GM12892 (cell line): ENCODE measurements around the gene SOX9.

Source experiments
- POLR2A ChIP-seq: IDR thresholded peaks from 2 replicates; pipeline ENCODE4 v1.6.1; 2011; ENCODE audit warnings: low read depth, low read length, control low read depth
- POLR2AphosphoS5 ChIP-seq: IDR thresholded peaks from 2 replicates; pipeline ENCODE4 v1.6.1; 2011; ENCODE audit warnings: low read depth, low read length, control low read depth
- TAF1 ChIP-seq: IDR thresholded peaks from 2 replicates; pipeline ENCODE4 v1.6.1; 2011; ENCODE audit warnings: low read depth, mild to moderate bottlenecking, control low read depth, low read length, borderline replicate concordance

GRCh38 chr17:72124438-72124775 is 3.6 kb downstream of the SOX9 start:
- TF ChIP-seq TAF1: no peak
- no peak for TF ChIP-seq POLR2A
- TF ChIP-seq POLR2AphosphoS5: no peak
